DND-41 (cell line): ENCODE measurements around the gene MYH11.

Source experiments
- ATAC-seq: fragments of 200-7000 bp; cut with Tn5 transposase; 3 replicates; pipeline ENCODE4 v1.9.1; 2021; ENCODE audit warnings: low read depth; ENCODE audit not compliant: insufficient read depth
- DNase-seq: peaks from one replicate; pipeline ENCODE4 v3.0.0-alpha.2; 2020
- H2AFZ ChIP-seq: 2 replicates; pipeline ENCODE4 v1.6.0; 2012; ENCODE audit warnings: low read depth, low read length
- H3K27ac ChIP-seq: 2 replicates; pipeline ENCODE4 v1.5.1; 2012; ENCODE audit warnings: low read length, inconsistent platforms
- H3K27me3 ChIP-seq: fragments of 200-600 bp; sonication (generic); 2 replicates; pipeline ENCODE4 v1.6.0; 2012; ENCODE audit warnings: low read length, mild to moderate bottlenecking, inconsistent platforms; ENCODE audit not compliant: insufficient read depth, poor library complexity
- H3K36me3 ChIP-seq: 2 replicates; pipeline ENCODE4 v1.5.1; 2012; ENCODE audit warnings: low read length, inconsistent platforms; ENCODE audit not compliant: insufficient read depth
- H3K4me1 ChIP-seq: 2 replicates; pipeline ENCODE4 v1.5.1; 2012; ENCODE audit warnings: mild to moderate bottlenecking, low read length; ENCODE audit not compliant: insufficient read depth
- H3K4me2 ChIP-seq: 2 replicates; pipeline ENCODE4 v1.6.0; 2012; ENCODE audit warnings: mild to moderate bottlenecking, moderate library complexity, low read length, inconsistent platforms; ENCODE audit not compliant: insufficient read depth
- H3K4me3 ChIP-seq, 2 experiments: fragments of 200-600 bp in 1 of 2; shearing (Covaris generic) in 1 of 2; 2 replicates each; pipeline ENCODE4 v1.5.1; 2012 to 2016; ENCODE audit warnings: inconsistent platforms in 2 of 2, low read length in 2 of 2, mild to moderate bottlenecking in 2 of 2, low read depth in 1 of 2, moderate library complexity in 1 of 2
- H3K79me2 ChIP-seq: 2 replicates; pipeline ENCODE4 v1.6.0; 2012; ENCODE audit warnings: low read length, inconsistent platforms; ENCODE audit not compliant: insufficient read depth
- H3K9ac ChIP-seq: 2 replicates; pipeline ENCODE4 v1.6.0; 2012; ENCODE audit warnings: low read depth, mild to moderate bottlenecking, inconsistent platforms, low read length, moderate library complexity
- H3K9me3 ChIP-seq: 2 replicates; pipeline ENCODE4 v1.5.1; 2012; ENCODE audit warnings: low read length, moderate library complexity, mild to moderate bottlenecking, inconsistent platforms; ENCODE audit not compliant: insufficient read depth, severe bottlenecking
- H4K20me1 ChIP-seq: 2 replicates; pipeline ENCODE4 v1.6.0; 2012; ENCODE audit warnings: low read length; ENCODE audit not compliant: insufficient read depth
- EZH2 ChIP-seq: IDR thresholded peaks from 3 replicates; pipeline ENCODE4 v1.6.1; 2012; ENCODE audit warnings: borderline replicate concordance, low read depth, mild to moderate bottlenecking, moderate library complexity, low read length, inconsistent platforms; ENCODE audit not compliant: severe bottlenecking
- TF ChIP-seq, protein P1 (sequence below): IDR thresholded peaks from 2 replicates; pipeline ENCODE4 v1.5.1; 2012; ENCODE audit warnings: borderline replicate concordance, low read length, moderate library complexity, mild to moderate bottlenecking; ENCODE audit not compliant: poor library complexity, severe bottlenecking; ENCODE audit errors: extremely low read depth

The MYH11 gene

DNA sequence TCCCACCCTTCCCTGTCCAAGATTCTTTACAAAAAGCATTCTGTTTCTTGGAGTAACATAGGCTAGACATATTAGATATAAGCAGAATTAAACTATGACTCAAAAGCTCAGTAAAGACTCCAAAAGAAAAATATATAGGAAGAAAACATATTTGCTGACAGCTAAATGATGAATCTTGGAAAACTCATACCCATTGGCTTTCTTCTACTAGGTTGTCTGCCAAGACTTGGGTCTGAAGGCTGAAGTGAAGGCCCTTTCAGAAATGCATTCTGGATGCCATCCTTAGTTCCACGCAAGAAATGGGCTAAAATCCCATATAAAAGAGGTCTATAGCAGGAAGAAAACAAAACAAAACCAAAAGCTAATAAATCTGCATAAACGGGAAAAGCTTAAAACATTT lies 16.5 kb upstream of the MYH11 start:
- DNase-seq (no peak), ATAC-seq (no peak)
- Histone ChIP-seq H2AFZ (no peak overlapping the region), H3K79me2 (peaks cover 15% of the 10 kb centered on the region; the same call in 1 of the 2 replicates), H3K27me3 (no peaks in the 10 kb centered on the region), H3K4me1 (no peaks in the 10 kb centered on the region), H3K4me3 (no peak overlapping the region), H4K20me1 (no peaks in the 10 kb centered on the region), H3K4me2 (no peak overlapping the region), H3K9me3 (no peaks in the 10 kb centered on the region), H3K9ac (no peak overlapping the region), H3K36me3 (peaks cover 66% of the 10 kb centered on the region), H3K27ac (no peak overlapping the region)
- no peak for TF ChIP-seq EZH2

DNA sequence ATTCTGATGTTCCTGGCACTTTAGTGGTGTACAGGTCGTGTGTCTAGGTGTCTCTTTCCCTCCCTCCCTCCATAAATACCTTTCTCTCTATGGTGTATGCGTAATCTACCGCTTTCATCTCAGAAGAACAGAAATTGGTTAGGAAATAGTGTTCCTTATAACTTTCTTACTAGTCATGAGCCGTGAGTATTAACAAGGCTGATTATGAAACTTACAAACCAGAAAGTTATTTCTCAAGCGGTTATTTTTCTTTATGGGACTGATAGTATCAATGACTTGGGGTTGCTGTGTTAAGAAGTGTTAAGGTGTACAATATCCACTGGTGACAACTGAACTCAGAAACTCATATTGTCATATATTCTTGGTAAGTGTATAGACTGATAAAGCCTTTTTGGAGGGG lies 13.2 kb upstream of the MYH11 start:
- no peaks in the 10 kb centered on the region for H4K20me1 ChIP-seq
- no peak overlapping the region for H3K4me2 ChIP-seq
- no peak overlapping the region for H3K4me3 ChIP-seq
- ATAC-seq (no peak), DNase-seq (no peak)
- H3K36me3 ChIP-seq, result peaks cover 70% of the 10 kb centered on the region
- H3K79me2 ChIP-seq, result peaks cover 11% of the 10 kb centered on the region; the same call in 1 of the 2 replicates
- H3K9me3 ChIP-seq, result no peaks in the 10 kb centered on the region
- no peaks in the 10 kb centered on the region for H3K4me1 ChIP-seq
- H3K9ac ChIP-seq, result no peak overlapping the region
- TF ChIP-seq EZH2, result no peak
- TF ChIP-seq, protein P1, sequence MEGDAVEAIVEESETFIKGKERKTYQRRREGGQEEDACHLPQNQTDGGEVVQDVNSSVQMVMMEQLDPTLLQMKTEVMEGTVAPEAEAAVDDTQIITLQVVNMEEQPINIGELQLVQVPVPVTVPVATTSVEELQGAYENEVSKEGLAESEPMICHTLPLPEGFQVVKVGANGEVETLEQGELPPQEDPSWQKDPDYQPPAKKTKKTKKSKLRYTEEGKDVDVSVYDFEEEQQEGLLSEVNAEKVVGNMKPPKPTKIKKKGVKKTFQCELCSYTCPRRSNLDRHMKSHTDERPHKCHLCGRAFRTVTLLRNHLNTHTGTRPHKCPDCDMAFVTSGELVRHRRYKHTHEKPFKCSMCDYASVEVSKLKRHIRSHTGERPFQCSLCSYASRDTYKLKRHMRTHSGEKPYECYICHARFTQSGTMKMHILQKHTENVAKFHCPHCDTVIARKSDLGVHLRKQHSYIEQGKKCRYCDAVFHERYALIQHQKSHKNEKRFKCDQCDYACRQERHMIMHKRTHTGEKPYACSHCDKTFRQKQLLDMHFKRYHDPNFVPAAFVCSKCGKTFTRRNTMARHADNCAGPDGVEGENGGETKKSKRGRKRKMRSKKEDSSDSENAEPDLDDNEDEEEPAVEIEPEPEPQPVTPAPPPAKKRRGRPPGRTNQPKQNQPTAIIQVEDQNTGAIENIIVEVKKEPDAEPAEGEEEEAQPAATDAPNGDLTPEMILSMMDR, result no peak
- H2AFZ ChIP-seq, result no peak overlapping the region
- no peaks in the 10 kb centered on the region for H3K27me3 ChIP-seq
- no peak overlapping the region for H3K27ac ChIP-seq

DNA sequence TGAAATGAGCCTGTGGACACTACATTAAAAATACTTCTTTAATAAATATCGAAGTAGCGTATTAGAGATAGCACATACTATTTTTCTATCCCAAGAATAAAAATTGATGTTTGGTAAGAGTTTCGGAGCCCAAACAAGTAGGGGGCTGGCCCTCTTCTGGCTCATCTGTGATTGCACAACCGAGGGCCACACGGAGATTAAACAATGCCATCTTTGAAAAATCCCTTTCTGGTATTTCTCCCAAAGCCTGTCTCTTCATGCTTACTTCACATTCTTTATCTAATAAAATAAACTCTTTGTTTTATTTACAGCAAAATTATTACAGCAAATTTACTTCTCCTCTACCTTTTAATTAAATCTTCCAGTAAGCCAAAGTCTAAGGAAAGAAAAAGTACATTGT lies 9.6 kb upstream of the MYH11 start:
- Histone ChIP-seq H3K4me1 (no peaks in the 10 kb centered on the region), H3K36me3 (peaks cover 46% of the 10 kb centered on the region), H2AFZ (no peak overlapping the region), H3K9ac (no peak overlapping the region), H3K9me3 (no peaks in the 10 kb centered on the region), H3K4me2 (no peak overlapping the region), H3K4me3 (no peak overlapping the region), H3K27me3 (no peaks in the 10 kb centered on the region), H3K79me2 (no peaks in the 10 kb centered on the region), H4K20me1 (no peaks in the 10 kb centered on the region), H3K27ac (no peak overlapping the region)
- TF ChIP-seq, protein P1, result no peak
- TF ChIP-seq EZH2, result no peak
- ATAC-seq, result no peak
- no peak for DNase-seq

DNA sequence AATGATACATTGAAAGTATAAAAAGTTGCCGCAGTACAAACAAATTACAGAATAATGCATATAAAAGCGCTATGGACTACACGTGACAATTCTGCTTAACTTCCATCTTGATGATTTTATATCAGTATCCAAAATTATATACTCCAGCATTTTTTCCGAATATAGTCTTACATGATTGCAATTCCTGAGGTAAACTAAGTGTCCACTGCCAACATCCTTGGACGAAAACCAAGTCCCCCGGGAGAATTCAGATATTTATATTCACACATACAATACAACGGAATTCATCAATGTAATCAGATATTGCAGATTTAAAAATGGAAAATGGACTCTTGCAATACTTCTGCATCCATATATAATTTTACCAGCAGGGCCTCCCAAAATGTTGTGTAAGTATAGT lies 8.9 kb upstream of the MYH11 start:
- H3K27me3 ChIP-seq, result no peaks in the 10 kb centered on the region
- no peaks in the 10 kb centered on the region for H3K9me3 ChIP-seq
- no peaks in the 10 kb centered on the region for H3K79me2 ChIP-seq
- no peak for DNase-seq
- H3K4me3 ChIP-seq, result no peak overlapping the region
- H3K4me1 ChIP-seq, result no peaks in the 10 kb centered on the region
- H3K9ac ChIP-seq, result no peak overlapping the region
- TF ChIP-seq EZH2, result no peak
- TF ChIP-seq, protein P1, result no peak
- no peak for ATAC-seq
- peaks cover 43% of the 10 kb centered on the region for H3K36me3 ChIP-seq
- no peak overlapping the region for H3K4me2 ChIP-seq
- H4K20me1 ChIP-seq, result no peaks in the 10 kb centered on the region
- H3K27ac ChIP-seq, result no peak overlapping the region
- H2AFZ ChIP-seq, result no peak overlapping the region
